ENCODE results near the gene DCXR. TPM values are rescaled to one million over a fixed set of nuclear protein-coding genes. Genes with fewer than 3 reads are reported as not detected.

Gene DCXR
- total and polyA plus RNA-seq, 2 of the 13 experiments (the other 11 are each of a cell fraction or from before 2014, with no cell fraction given): 287 to 311 TPM

GRCh38 chr17:81994593-81995462 lies 42.7 kb downstream of the DCXR start (continued):
- TF ChIP-seq TRAFD1 (CRISPR knock-in tag; IDR thresholded peaks at IDR 0.05; ENCODE audit: borderline replicate concordance): no peak; the same call in 1 of the 2 replicates
- TF ChIP-seq ASH2L (IDR thresholded peaks at IDR 0.05; ENCODE audit: insufficient read length, low read depth, low read length): peak; percentile 78
- no peak; the same call in 1 of the 2 replicates for TF ChIP-seq MLXIP (CRISPR knock-in tag; IDR thresholded peaks at IDR 0.05; ENCODE audit: borderline replicate concordance)
- TF ChIP-seq ZNF703 (CRISPR knock-in tag; IDR thresholded peaks at IDR 0.05; ENCODE audit: borderline replicate concordance): no peak; the same call in 1 of the 2 replicates
- TF ChIP-seq THAP9 (CRISPR knock-in tag; IDR thresholded peaks at IDR 0.05; ENCODE audit: borderline replicate concordance): no peak; the same call in none of the 2 replicates
- no peak for TF ChIP-seq MBD4 (IDR thresholded peaks at IDR 0.05; ENCODE audit: borderline replicate concordance, low read length)
- no peak; the same call in 1 of the 2 replicates for TF ChIP-seq JDP2 (CRISPR knock-in tag; IDR thresholded peaks at IDR 0.05; ENCODE audit: borderline replicate concordance)
- no peak for TF ChIP-seq ZNF44 (CRISPR knock-in tag; IDR thresholded peaks at IDR 0.05)
- TF ChIP-seq IKZF5 (CRISPR knock-in tag; IDR thresholded peaks at IDR 0.05): peak; percentile 22
- TF ChIP-seq NCOR1 (IDR thresholded peaks at IDR 0.05; ENCODE audit: borderline replicate concordance, low read length): peak; percentile 73; the same call in 1 of the 2 replicates
- no peak for TF ChIP-seq JUNB (CRISPR knock-in tag; IDR thresholded peaks at IDR 0.05; ENCODE audit: borderline replicate concordance)
- TF ChIP-seq CENPT (CRISPR knock-in tag; IDR thresholded peaks at IDR 0.05; ENCODE audit: low read depth): no peak
- TF ChIP-seq HNF4A (CRISPR knock-in tag; IDR thresholded peaks at IDR 0.05): peak; percentile 66
- TF ChIP-seq ZNF598 (CRISPR knock-in tag; IDR thresholded peaks at IDR 0.05; ENCODE audit: borderline replicate concordance): 0 out of 2 replicates have a peak, but pooled peaks have one; percentile 8
- no peak for TF ChIP-seq CC2D1A (CRISPR knock-in tag; IDR thresholded peaks at IDR 0.05)
- TF ChIP-seq KLF16 (CRISPR knock-in tag; IDR thresholded peaks at IDR 0.05): peak in 1 of 2 experiments; percentile 49; a peak in 1 of 4 replicates
